ENCODE results near the gene TARBP1.

DNA sequence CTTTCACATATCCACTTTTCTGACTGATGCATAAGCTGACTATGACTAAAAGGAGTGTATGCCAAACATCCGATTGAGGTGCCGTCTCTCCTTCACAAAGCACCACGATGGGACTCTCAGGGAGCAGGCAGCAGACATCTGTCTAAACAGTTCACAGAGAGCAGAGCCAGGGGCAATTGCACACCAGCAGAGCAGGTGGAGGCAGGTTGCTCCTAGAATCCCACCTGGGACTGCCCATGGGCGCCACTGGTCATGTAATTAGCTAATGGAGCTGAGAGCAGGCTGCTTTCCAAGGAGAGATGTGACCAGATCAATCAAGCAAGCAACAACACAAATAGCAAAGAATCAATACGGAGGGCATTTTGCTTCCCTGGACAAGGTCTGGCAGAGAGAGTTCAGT lies 136.2 kb downstream of the TARBP1 start:
- TF ChIP-seq CTCF (conservative IDR thresholded peaks at IDR 0.05) (no peak), ZFX (IDR thresholded peaks at IDR 0.05) (no peak)
